ENCODE data around the gene TENT5A.

The TENT5A gene

GRCh38 chr6:81727876-81728517, 24.5 kb downstream of the TENT5A start:
- ATAC-seq: no peak
- TF ChIP-seq SNAI2 (CRISPR knock-in tag; IDR thresholded peaks at IDR 0.05): no peak

- TF ChIP-seq ZC3H10 (CRISPR knock-in tag; IDR thresholded peaks at IDR 0.05): no peak
- ATAC-seq: no peak
These were observed 27.4 kb downstream of the TENT5A start for GRCh38 chr6:81725127-81725526.

GRCh38 chr6:81722506-81723223, 29.8 kb downstream of the TENT5A start:
- TF ChIP-seq, protein P1, sequence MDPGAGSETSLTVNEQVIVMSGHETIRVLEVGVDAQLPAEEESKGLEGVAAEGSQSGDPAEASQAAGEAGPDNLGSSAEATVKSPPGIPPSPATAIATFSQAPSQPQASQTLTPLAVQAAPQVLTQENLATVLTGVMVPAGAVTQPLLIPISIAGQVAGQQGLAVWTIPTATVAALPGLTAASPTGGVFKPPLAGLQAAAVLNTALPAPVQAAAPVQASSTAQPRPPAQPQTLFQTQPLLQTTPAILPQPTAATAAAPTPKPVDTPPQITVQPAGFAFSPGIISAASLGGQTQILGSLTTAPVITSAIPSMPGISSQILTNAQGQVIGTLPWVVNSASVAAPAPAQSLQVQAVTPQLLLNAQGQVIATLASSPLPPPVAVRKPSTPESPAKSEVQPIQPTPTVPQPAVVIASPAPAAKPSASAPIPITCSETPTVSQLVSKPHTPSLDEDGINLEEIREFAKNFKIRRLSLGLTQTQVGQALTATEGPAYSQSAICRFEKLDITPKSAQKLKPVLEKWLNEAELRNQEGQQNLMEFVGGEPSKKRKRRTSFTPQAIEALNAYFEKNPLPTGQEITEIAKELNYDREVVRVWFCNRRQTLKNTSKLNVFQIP (CRISPR knock-in tag; IDR thresholded peaks at IDR 0.05; ENCODE audit: borderline replicate concordance, low read depth): no peak
- no peak for TF ChIP-seq CREB5 (CRISPR knock-in tag; IDR thresholded peaks at IDR 0.05; ENCODE audit: low read depth)
- TF ChIP-seq PPARA (CRISPR knock-in tag; IDR thresholded peaks at IDR 0.05; ENCODE audit: borderline replicate concordance): no peak
- TF ChIP-seq RARB (CRISPR knock-in tag; IDR thresholded peaks at IDR 0.05): no peak
- TF ChIP-seq ZFP3 (CRISPR knock-in tag; IDR thresholded peaks at IDR 0.05): no peak
- TF ChIP-seq TOX (CRISPR knock-in tag; IDR thresholded peaks at IDR 0.05; ENCODE audit: borderline replicate concordance): no peak
- no peak for TF ChIP-seq ZNF565 (CRISPR knock-in tag; conservative IDR thresholded peaks at IDR 0.05; ENCODE audit: low read depth)
- TF ChIP-seq PATZ1 (CRISPR knock-in tag; IDR thresholded peaks at IDR 0.05; ENCODE audit: borderline replicate concordance): no peak
- no peak for TF ChIP-seq GLIS3 (CRISPR knock-in tag; IDR thresholded peaks at IDR 0.05)
- TF ChIP-seq ZC3H10 (CRISPR knock-in tag; IDR thresholded peaks at IDR 0.05): no peak
- no peak for TF ChIP-seq ARNTL (CRISPR knock-in tag; IDR thresholded peaks at IDR 0.05; ENCODE audit: borderline replicate concordance, low read depth)
- ATAC-seq: no peak

GRCh38 chr6:81720427-81720826, 32.1 kb downstream of the TENT5A start:
- no peak for ATAC-seq
- no peak for TF ChIP-seq ZFP3 (CRISPR knock-in tag; IDR thresholded peaks at IDR 0.05)
- TF ChIP-seq ZNF70 (CRISPR knock-in tag; IDR thresholded peaks at IDR 0.05): no peak
- TF ChIP-seq, protein P2, sequence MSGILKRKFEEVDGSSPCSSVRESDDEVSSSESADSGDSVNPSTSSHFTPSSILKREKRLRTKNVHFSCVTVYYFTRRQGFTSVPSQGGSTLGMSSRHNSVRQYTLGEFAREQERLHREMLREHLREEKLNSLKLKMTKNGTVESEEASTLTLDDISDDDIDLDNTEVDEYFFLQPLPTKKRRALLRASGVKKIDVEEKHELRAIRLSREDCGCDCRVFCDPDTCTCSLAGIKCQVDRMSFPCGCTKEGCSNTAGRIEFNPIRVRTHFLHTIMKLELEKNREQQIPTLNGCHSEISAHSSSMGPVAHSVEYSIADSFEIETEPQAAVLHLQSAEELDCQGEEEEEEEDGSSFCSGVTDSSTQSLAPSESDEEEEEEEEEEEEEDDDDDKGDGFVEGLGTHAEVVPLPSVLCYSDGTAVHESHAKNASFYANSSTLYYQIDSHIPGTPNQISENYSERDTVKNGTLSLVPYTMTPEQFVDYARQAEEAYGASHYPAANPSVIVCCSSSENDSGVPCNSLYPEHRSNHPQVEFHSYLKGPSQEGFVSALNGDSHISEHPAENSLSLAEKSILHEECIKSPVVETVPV (CRISPR knock-in tag; IDR thresholded peaks at IDR 0.05): no peak
- no peak for TF ChIP-seq TCF4 (CRISPR knock-in tag; IDR thresholded peaks at IDR 0.05; ENCODE audit: borderline replicate concordance)
- TF ChIP-seq, protein P1 (CRISPR knock-in tag; IDR thresholded peaks at IDR 0.05; ENCODE audit: borderline replicate concordance, low read depth): no peak
- no peak for TF ChIP-seq OSR1 (CRISPR knock-in tag; IDR thresholded peaks at IDR 0.05)
- TF ChIP-seq PATZ1 (CRISPR knock-in tag; IDR thresholded peaks at IDR 0.05; ENCODE audit: borderline replicate concordance): no peak
- TF ChIP-seq ESRRG (CRISPR knock-in tag; IDR thresholded peaks at IDR 0.05): no peak
- TF ChIP-seq CSDC2 (CRISPR knock-in tag; IDR thresholded peaks at IDR 0.05): no peak
- no peak for TF ChIP-seq ZFP30 (CRISPR knock-in tag; IDR thresholded peaks at IDR 0.05)
- TF ChIP-seq CREB5 (CRISPR knock-in tag; IDR thresholded peaks at IDR 0.05; ENCODE audit: low read depth): no peak
- TF ChIP-seq SNAI2 (CRISPR knock-in tag; IDR thresholded peaks at IDR 0.05): no peak
- no peak for TF ChIP-seq RARB (CRISPR knock-in tag; IDR thresholded peaks at IDR 0.05)
- no peak for TF ChIP-seq ISL1 (CRISPR knock-in tag; IDR thresholded peaks at IDR 0.05)
